ENCODE measurements around the gene CDHR2.

DNA sequence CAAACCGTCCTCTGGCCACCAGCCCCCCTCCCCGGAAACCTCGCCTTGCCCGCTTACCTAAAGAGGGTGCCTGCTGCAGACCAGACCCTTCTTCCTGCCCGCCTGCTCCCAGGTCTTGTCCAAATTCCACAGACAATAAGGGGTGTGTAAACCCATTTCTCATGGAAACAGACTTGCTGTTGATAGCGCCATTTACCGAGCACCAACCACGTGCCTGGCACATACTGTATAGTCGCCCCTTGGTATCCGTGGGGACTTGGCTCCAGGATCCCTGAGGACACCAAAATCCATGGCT, 25.1 kb downstream of the CDHR2 start:
- TF ChIP-seq GATA2 (IDR thresholded peaks at IDR 0.05; ENCODE audit: low read depth, low read length) (no peak), GATA3 (IDR thresholded peaks at IDR 0.05; ENCODE audit: low read depth, low read length) (no peak)
